GM19463 (cell line): ENCODE measurements around the gene ZBTB4.

ENCODE experiments used
- ATAC-seq: cut with Tn5 transposase; IDR thresholded peaks from one replicate; pipeline ENCODE4 v1.9.1; 2021; ENCODE audit warnings: mild to moderate bottlenecking, moderate library complexity; ENCODE audit not compliant: unreplicated experiment

The ZBTB4 gene, protein sequence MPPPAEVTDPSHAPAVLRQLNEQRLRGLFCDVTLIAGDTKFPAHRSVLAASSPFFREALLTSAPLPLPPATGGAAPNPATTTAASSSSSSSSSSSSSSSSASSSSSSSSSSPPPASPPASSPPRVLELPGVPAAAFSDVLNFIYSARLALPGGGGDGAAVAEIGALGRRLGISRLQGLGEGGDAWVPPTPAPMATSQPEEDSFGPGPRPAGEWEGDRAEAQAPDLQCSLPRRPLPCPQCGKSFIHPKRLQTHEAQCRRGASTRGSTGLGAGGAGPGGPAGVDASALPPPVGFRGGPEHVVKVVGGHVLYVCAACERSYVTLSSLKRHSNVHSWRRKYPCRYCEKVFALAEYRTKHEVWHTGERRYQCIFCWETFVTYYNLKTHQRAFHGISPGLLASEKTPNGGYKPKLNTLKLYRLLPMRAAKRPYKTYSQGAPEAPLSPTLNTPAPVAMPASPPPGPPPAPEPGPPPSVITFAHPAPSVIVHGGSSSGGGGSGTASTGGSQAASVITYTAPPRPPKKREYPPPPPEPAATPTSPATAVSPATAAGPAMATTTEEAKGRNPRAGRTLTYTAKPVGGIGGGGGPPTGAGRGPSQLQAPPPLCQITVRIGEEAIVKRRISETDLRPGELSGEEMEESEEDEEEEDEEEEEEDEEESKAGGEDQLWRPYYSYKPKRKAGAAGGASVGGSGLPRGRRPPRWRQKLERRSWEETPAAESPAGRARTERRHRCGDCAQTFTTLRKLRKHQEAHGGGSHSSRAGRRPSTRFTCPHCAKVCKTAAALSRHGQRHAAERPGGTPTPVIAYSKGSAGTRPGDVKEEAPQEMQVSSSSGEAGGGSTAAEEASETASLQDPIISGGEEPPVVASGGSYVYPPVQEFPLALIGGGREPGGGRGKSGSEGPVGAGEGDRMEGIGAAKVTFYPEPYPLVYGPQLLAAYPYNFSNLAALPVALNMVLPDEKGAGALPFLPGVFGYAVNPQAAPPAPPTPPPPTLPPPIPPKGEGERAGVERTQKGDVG

GRCh38 chr17:7479213-7480088 lies at the start of gene ZBTB4:
Gene ZBTB4 (minus strand): TSS chr17:7479631. CDS start chr17:7466801, 12,830 bp downstream.
- no peak for ATAC-seq

DNA sequence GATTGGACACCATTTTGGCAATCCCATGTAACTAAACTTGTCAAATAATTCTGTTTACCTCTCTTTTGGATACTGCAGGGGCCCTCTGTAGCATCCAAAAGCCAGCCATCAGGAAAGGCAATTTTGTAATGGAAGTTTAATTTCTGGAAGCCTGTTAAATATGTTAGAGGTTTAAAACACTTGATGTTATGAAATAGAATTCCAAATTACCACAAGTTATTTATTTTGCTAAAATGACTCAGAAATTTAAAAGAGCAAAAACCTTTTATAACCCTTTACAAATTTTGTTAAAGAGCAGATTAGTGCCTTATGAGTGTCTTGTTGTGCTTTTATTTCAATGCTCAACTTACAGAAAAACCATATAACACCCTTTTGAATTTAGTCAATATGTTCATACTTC lies 49.4 kb upstream of the ZBTB4 start:
- no peak for ATAC-seq

DNA sequence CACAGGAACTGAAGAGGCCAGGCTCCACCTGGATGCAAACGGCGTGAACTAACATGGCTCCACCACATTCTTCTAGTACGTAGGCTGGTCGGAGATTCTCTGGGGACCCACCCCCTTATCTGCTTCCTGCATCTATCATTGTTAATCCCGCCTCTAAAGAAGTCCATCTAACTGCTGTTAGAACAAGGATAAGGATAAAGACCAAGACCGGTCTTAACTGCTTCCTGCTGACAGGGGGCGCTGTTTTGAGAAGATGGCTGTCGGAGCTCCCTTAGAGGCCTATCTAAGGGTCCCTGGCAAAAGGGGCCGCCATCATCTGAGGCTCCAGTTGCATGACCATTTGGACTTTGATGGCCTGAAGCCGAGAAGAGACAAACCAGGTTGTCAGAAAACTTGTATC lies 43.6 kb upstream of the ZBTB4 start:
- ATAC-seq: no peak

DNA sequence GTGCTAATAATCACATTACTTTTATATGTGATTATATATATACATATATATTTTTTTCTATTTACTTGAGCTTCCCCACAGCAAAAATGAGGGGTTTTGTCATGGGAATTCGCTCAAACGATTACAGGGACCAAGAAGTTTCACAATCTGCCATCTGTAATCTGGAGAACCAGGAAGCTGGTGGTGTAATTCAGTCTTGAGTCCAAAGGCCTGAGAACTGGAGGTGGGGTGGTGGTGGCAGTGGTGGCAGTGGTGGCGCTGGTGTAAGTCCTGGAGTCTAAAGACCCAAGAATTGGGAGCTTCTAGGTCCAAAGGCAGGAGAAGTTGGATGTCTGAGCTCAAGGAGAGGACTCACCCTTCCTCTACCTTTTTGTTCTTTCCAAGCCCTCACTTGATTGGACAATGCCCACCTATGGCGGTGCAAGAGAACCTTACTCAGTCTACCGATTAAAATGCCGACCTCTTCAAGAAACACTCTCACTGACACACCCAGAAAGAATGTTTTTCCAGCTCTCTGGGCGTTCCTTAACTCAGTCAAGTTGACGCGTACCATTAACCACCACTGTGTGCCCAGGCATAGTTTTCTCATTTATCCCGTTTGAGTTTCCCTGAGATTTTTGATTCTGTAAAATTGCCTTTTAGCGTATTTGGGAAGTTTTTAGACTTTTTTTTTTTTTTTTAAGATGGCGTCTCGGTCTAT lies 36.6 kb upstream of the ZBTB4 start:
- no peak for ATAC-seq

- no peak for ATAC-seq
These were observed 34.5 kb upstream of the ZBTB4 start for GRCh38 chr17:7513850-7514419.

DNA sequence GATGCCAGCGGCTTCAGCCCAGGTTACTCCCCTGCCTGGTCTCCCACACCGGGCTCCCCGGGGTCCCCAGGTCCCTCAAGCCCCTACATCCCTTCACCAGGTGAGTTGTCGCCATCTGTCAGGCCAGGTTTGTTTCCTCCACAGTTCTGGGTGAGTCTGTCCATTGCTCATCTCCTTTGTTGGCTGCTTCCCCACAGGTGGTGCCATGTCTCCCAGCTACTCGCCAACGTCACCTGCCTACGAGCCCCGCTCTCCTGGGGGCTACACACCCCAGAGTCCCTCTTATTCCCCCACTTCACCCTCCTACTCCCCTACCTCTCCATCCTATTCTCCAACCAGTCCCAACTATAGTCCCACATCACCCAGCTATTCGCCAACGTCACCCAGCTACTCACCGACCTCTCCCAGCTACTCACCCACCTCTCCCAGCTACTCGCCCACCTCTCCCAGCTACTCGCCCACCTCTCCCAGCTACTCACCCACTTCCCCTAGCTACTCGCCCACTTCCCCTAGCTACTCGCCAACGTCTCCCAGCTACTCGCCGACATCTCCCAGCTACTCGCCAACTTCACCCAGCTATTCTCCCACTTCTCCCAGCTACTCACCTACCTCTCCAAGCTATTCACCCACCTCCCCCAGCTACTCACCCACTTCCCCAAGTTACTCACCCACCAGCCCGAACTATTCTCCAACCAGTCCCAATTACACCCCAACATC lies 33.6 kb upstream of the ZBTB4 start:
- ATAC-seq: no peak

GRCh38 chr17:7512105-7512504 lies 32.7 kb upstream of the ZBTB4 start:
- no peak for ATAC-seq

- ATAC-seq: no peak
These were observed 31.7 kb upstream of the ZBTB4 start for GRCh38 chr17:7511108-7511507.

DNA sequence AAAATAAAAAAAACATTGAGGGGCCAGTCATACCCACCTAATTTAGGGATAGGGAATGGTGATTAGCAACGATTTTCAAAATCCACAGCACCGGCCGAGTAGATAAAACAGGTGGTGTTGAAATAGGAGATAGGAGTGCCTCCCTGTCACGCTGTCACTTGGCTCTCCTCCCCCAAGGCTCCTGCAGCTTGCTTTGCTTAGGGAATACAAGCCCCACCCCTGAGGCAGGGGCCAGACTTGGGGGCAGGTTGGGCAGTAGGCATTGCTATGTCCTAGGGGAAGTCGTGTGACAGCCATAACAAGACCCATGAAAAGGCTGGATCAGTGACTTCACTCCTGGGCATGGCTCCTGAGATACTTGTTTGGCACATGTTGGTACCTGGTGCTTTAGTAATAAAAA lies 30.5 kb upstream of the ZBTB4 start:
- no peak for ATAC-seq

- no peak for ATAC-seq
These were observed 29.4 kb upstream of the ZBTB4 start for GRCh38 chr17:7508846-7509245.

GRCh38 chr17:7508145-7508544 lies 28.7 kb upstream of the ZBTB4 start:
- no peak for ATAC-seq

- no peak for ATAC-seq
These were observed 24.1 kb upstream of the ZBTB4 start for GRCh38 chr17:7503521-7503920.

- no peak for ATAC-seq
These were observed 23.6 kb upstream of the ZBTB4 start for GRCh38 chr17:7502987-7503386.

- ATAC-seq: no peak
These were observed 22.9 kb upstream of the ZBTB4 start for GRCh38 chr17:7502171-7502847.

DNA sequence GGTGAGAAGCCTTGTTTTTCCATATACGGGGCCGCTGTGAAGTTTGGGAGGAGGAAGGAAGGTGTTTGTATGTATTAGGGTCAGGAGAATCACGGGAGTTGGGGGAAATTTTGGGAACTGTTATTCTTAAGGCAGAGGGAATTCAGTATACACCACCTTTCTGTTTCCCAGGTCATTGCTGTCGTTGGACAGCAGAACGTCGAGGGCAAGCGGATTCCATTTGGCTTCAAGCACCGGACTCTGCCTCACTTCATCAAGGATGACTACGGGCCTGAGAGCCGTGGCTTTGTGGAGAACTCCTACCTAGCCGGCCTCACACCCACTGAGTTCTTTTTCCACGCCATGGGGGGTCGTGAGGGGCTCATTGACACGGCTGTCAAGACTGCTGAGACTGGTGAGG lies 22.3 kb upstream of the ZBTB4 start:
- ATAC-seq: no peak

DNA sequence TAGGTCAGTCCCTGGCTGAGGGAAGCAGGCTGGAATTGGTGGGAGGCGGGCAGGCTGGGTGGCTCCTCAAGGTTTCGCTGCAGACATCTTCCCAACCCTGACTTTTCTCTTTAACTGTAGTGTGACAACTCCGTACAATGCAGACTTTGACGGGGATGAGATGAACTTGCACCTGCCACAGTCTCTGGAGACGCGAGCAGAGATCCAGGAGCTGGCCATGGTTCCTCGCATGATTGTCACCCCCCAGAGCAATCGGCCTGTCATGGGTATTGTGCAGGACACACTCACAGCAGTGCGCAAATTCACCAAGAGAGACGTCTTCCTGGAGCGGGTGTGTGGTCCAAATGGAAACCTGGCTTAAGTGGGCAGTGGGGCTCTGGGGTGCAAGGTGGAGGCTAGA lies 19.7 kb upstream of the ZBTB4 start:
- ATAC-seq: no peak

DNA sequence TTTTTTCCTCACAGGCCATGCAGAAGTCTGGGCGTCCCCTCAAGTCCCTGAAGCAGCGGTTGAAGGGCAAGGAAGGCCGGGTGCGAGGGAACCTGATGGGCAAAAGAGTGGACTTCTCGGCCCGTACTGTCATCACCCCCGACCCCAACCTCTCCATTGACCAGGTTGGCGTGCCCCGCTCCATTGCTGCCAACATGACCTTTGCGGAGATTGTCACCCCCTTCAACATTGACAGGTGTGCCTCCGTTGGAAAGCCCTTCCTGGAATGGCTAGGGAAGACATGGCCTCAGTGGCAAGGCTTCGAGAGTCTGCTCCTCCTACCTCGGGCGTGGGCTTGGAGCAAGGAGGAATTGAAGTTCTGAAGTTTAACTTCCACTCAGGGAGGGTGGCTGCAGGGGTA lies 18.2 kb upstream of the ZBTB4 start:
- ATAC-seq: no peak

GRCh38 chr17:7497228-7497627 lies 17.8 kb upstream of the ZBTB4 start:
- no peak for ATAC-seq
